GM12864 (cell line): ENCODE results near the gene SLC39A7.

Source experiments
- DNase-seq: peaks from one replicate; pipeline ENCODE4 v3.0.0-alpha.2; 2011; ENCODE audit warnings: low read depth
- H3K4me3 ChIP-seq: 2 replicates; pipeline ENCODE4 v1.5.1; 2011; ENCODE audit warnings: mild to moderate bottlenecking, low read depth, low read length, control low read depth
- CTCF ChIP-seq: IDR thresholded peaks from 2 replicates; pipeline ENCODE4 v1.5.1; 2011; ENCODE audit warnings: low read depth, mild to moderate bottlenecking, moderate library complexity, low read length, control low read depth, inconsistent platforms; ENCODE audit errors: missing control alignments

Gene SLC39A7

GRCh38 chr6:33190504-33191107 lies 10.1 kb upstream of the SLC39A7 start:
- no peak for TF ChIP-seq CTCF
- no peak for DNase-seq
- H3K4me3 ChIP-seq: no peak overlapping the region

GRCh38 chr6:33191383-33192104 lies 9.1 kb upstream of the SLC39A7 start:
- TF ChIP-seq CTCF: no peak
- H3K4me3 ChIP-seq: no peak overlapping the region

GRCh38 chr6:33192105-33192646 lies 8.5 kb upstream of the SLC39A7 start, which contains the start of gene COL11A2:
TSS of gene COL11A2 (minus strand) at chr6:33192467. CDS start at chr6:33192240, 227 bp downstream.
- no peak for DNase-seq
- H3K4me3 ChIP-seq: no peak within 1 kb of the TSS
- TF ChIP-seq CTCF: no peak

More at GRCh38 chr6:33191383-33192104, 9.1 kb upstream of the SLC39A7 start:
- no peak for DNase-seq

GRCh38 chr6:33192671-33193602 lies 7.7 kb upstream of the SLC39A7 start:
- DNase-seq: no peak
- TF ChIP-seq CTCF: no peak

GRCh38 chr6:33193619-33194018 lies 7.0 kb upstream of the SLC39A7 start:
- TF ChIP-seq CTCF: no peak
- DNase-seq: no peak
- H3K4me3 ChIP-seq: no peak overlapping the region

More at GRCh38 chr6:33192671-33193602, 7.7 kb upstream of the SLC39A7 start:
- no peak overlapping the region for H3K4me3 ChIP-seq

GRCh38 chr6:33194431-33194979 lies 6.2 kb upstream of the SLC39A7 start:
- no peak overlapping the region for H3K4me3 ChIP-seq
- no peak for TF ChIP-seq CTCF
- DNase-seq: no peak
